ENCODE measurements around the gene TAF12. TPM values are rescaled to one million over a fixed set of nuclear protein-coding genes. Genes with fewer than 3 reads are reported as not detected.
A peak's percentile ranks its signal among the peaks of the same experiment; 100 is the strongest.
"Not testable (repeated sequence)": the region's sequence is repeated elsewhere in the genome, so short reads cannot be mapped to it uniquely, and the experiment has no call there.

TAF12 gene
- total RNA-seq, 4 donors from 2014 or later: 13.8 to 19.5 (median 15.2) TPM

GRCh38 chr1:28675924-28676257 is 33.0 kb upstream of the TAF12 start:
- Histone ChIP-seq H3K4me1 (no peaks in the 10 kb centered on the region), H3K4me3 (no peak overlapping the region), H3K27ac (no peak overlapping the region), H3K27me3 (no peaks in the 10 kb centered on the region), H3K36me3 (no peaks in the 10 kb centered on the region), H3K9me3 (no peaks in the 10 kb centered on the region)
- intact Hi-C loops (cut with DNase I; ENCODE audit: low total_unique reads): no loop called here
- in situ Hi-C loops (cut with MboI; ENCODE audit: low pct_ligation_motif_present in 1 of 4, low pct_unique_long_range_greater_than_20kb in 1 of 4, low sequenced_read_pairs in 3 of 4): no loop called here
- TF ChIP-seq POLR2A (IDR thresholded peaks at IDR 0.05): no peak
- TF ChIP-seq EP300 (IDR thresholded peaks at IDR 0.05; ENCODE audit: low read depth): no peak
- no peak for TF ChIP-seq CTCF (IDR thresholded peaks at IDR 0.05)
- no peak for TF ChIP-seq POLR2AphosphoS5 (IDR thresholded peaks at IDR 0.05)
- DNase-seq: no peak

DNA sequence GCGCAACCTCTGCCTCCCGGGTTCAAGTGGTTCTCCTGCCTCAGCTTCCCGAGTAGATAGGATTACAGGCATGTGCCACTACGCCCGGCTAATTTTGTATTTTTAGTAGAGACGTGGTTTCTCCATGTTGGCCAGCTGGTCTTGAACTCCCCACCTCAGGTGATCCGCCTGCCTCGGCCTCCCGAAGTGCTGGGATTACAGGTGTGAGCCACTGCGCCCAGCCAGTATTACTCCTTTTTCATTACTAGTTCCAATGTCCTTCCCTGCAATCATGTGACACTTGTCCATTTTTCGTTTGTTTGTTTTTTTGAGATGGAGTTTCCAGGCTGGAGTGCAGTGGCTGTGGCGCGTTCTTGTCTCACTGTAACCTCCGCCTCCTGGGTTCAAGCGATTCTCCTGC is 30.1 kb upstream of the TAF12 start:
- in situ Hi-C loops (cut with MboI; ENCODE audit: low pct_ligation_motif_present in 1 of 4, low pct_unique_long_range_greater_than_20kb in 1 of 4, low sequenced_read_pairs in 3 of 4); H3K27ac ChIP-seq; H3K4me3 ChIP-seq; H3K9me3 ChIP-seq; DNase-seq; H3K36me3 ChIP-seq; intact Hi-C loops (cut with DNase I; ENCODE audit: low total_unique reads); H3K27me3 ChIP-seq: not testable (repeated sequence)
- WGBS, 2 donors (ENCODE audit: low coverage in 1 of 2): 94% methylated on average over 15 of the region's 15 CpGs; no CpG with 5 or more reads in 1 of the 2 donors
- H3K4me1 ChIP-seq: peaks cover 5 to 14% (median 13%) of the 10 kb centered on the region in 4 donors

- TF ChIP-seq POLR2A (IDR thresholded peaks at IDR 0.05) (no peak), POLR2AphosphoS5 (IDR thresholded peaks at IDR 0.05) (no peak), EP300 (IDR thresholded peaks at IDR 0.05; ENCODE audit: low read depth) (no peak), CTCF (IDR thresholded peaks at IDR 0.05) (no peak)
- peaks cover 11 to 19% (median 19%) of the 10 kb centered on the region in 4 donors for H3K4me1 ChIP-seq
- H3K27me3 ChIP-seq: no peaks in the 10 kb centered on the region
- WGBS, 2 donors (ENCODE audit: low coverage in 1 of 2): 95% methylated on average over 20 of the region's 20 CpGs; no CpG with 5 or more reads in 1 of the 2 donors
- in situ Hi-C loops (cut with MboI; ENCODE audit: low pct_ligation_motif_present in 1 of 4, low pct_unique_long_range_greater_than_20kb in 1 of 4, low sequenced_read_pairs in 3 of 4): no loop called here
- H3K4me3 ChIP-seq: no peak overlapping the region
- no peaks in the 10 kb centered on the region for H3K9me3 ChIP-seq
- no peak for DNase-seq
- H3K36me3 ChIP-seq: no peaks in the 10 kb centered on the region
- no peak overlapping the region for H3K27ac ChIP-seq
- intact Hi-C loops (cut with DNase I; ENCODE audit: low total_unique reads): no loop called here
Observed at GRCh38 chr1:28671254-28671780, 28.4 kb upstream of the TAF12 start.

- Histone ChIP-seq H3K4me1 (peaks cover 11 to 19% (median 19%) of the 10 kb centered on the region in 4 donors), H3K4me3 (peak overlapping the region; percentile 92 to 100 (median 100)), H3K36me3 (no peaks in the 10 kb centered on the region), H3K9me3 (no peaks in the 10 kb centered on the region), H3K27me3 (no peaks in the 10 kb centered on the region), H3K27ac (peak overlapping the region; percentile 99 to 100 (median 100))
- TF ChIP-seq POLR2AphosphoS5 (IDR thresholded peaks at IDR 0.05) (no peak), POLR2A (IDR thresholded peaks at IDR 0.05) (peak; percentile 16)
- 0% methylated on average over 44 of the region's 63 CpGs; no CpG with 5 or more reads in 1 of the 2 donors for WGBS, 2 donors (ENCODE audit: low coverage in 1 of 2)
- DNase-seq: peak; percentile 38
- in situ Hi-C loops (cut with MboI; ENCODE audit: low pct_ligation_motif_present in 1 of 4, low pct_unique_long_range_greater_than_20kb in 1 of 4, low sequenced_read_pairs in 3 of 4): no loop called here
- intact Hi-C loops (cut with DNase I; ENCODE audit: low total_unique reads): no loop called here
Observed at GRCh38 chr1:28668956-28669723, 26.3 kb upstream of the TAF12 start.

- no peaks in the 10 kb centered on the region for H3K27me3 ChIP-seq
- DNase-seq: peak; percentile 91
- TF ChIP-seq CTCF (IDR thresholded peaks at IDR 0.05) (peak in 1 of 5 experiments; percentile 18), POLR2A (IDR thresholded peaks at IDR 0.05) (no peak), POLR2AphosphoS5 (IDR thresholded peaks at IDR 0.05) (no peak)
- intact Hi-C loops (cut with DNase I; ENCODE audit: low total_unique reads) (no loop called here), in situ Hi-C loops (cut with MboI; ENCODE audit: low pct_ligation_motif_present in 1 of 4, low pct_unique_long_range_greater_than_20kb in 1 of 4, low sequenced_read_pairs in 3 of 4) (no loop called here)
- no peaks in the 10 kb centered on the region for H3K36me3 ChIP-seq
- H3K27ac ChIP-seq: peak within 1 kb of the TSS; percentile 99 to 100 (median 100)
- no peaks in the 10 kb centered on the region for H3K9me3 ChIP-seq
- H3K4me1 ChIP-seq: peaks cover 11 to 19% (median 19%) of the 10 kb centered on the region in 4 donors
- peak within 1 kb of the TSS; percentile 92 to 100 (median 100) for H3K4me3 ChIP-seq
- WGBS, 2 donors (ENCODE audit: low coverage in 1 of 2): 3 to 6% methylated on average over 5 to 17 of the region's 57 CpGs
Observed at GRCh38 chr1:28668191-28668955, 25.5 kb upstream of the TAF12 start, which contains the start of gene GMEB1. Gene GMEB1 (plus strand): TSS chr1:28668784. CDS start chr1:28683613, 14,829 bp downstream.

All from transverse colon (tissue), 4 donors.